ENCODE measurements around the gene MYMX. TPM values are rescaled to one million over a fixed set of nuclear protein-coding genes. Genes with fewer than 3 reads are reported as not detected.
"Not testable (repeated sequence)": the region's sequence is repeated elsewhere in the genome, so short reads cannot be mapped to it uniquely, and the experiment has no call there.

MYMX gene
- polyA plus RNA-seq, 3 donors, result not detected

GRCh38 chr6:44180406-44180805, 36.3 kb upstream of the MYMX start:
- no peaks in the 10 kb centered on the region for H3K9me3 ChIP-seq (replicated peaks in 1 of 2; ENCODE audit: control insufficient read depth in 1 of 2, insufficient read depth in 1 of 2, low read length in 2 of 2)
- peaks cover 11 to 13% of the 10 kb centered on the region in 2 donors for H3K4me1 ChIP-seq (ENCODE audit: control insufficient read depth in 1 of 2, insufficient read depth in 2 of 2, low read length in 2 of 2)
- intact Hi-C loops (cut with micrococcal nuclease), result no loop called here
- Mint-ChIP-seq H3K4me1 (peaks cover 14% of the 10 kb centered on the region), H3K27me3 (ENCODE audit: low read depth in 3 of 3) (peaks cover 5 to 9% (median 8%) of the 10 kb centered on the region in 3 donors), H3K4me3 (no peak overlapping the region), H3K36me3 (no peaks in the 10 kb centered on the region), H3K27ac (peak overlapping the region in 1 of 7 donors; percentile 51), H3K9me3 (no peaks in the 10 kb centered on the region)
- H3K4me2 ChIP-seq (replicated peaks; ENCODE audit: extremely low read depth, low read length, poor library complexity, severe bottlenecking), result no peak overlapping the region
- DNase-seq, result no peak
- H3K36me3 ChIP-seq (replicated peaks in 1 of 2; ENCODE audit: control insufficient read depth in 1 of 2, insufficient read depth in 2 of 2, low read length in 2 of 2), result no peaks in the 10 kb centered on the region
- H3K9ac ChIP-seq (ENCODE audit: insufficient read depth, low read length, poor library complexity, severe bottlenecking), result no peak overlapping the region
- no peaks in the 10 kb centered on the region for H3K27me3 ChIP-seq (ENCODE audit: control insufficient read depth in 2 of 2, insufficient read depth in 2 of 2, low read length in 2 of 2)
- WGBS (ENCODE audit: insufficient coverage), result no CpG with 5 or more reads among the region's 4 CpGs
- no peak overlapping the region for H3K27ac ChIP-seq (ENCODE audit: low read depth in 1 of 2, low read length in 2 of 2)
- no peak for TF ChIP-seq CTCF (IDR thresholded peaks at IDR 0.05)
- no peak overlapping the region for H2AFZ ChIP-seq (ENCODE audit: insufficient read depth, low read depth, low read length, poor library complexity, severe bottlenecking)
- H4K20me1 ChIP-seq (ENCODE audit: insufficient read depth, low read length), result no peaks in the 10 kb centered on the region
- no peak overlapping the region for H3K4me3 ChIP-seq (replicated peaks in 1 of 3; ENCODE audit: low read depth in 2 of 3, low read length in 3 of 3)
- no peaks in the 10 kb centered on the region for H3K79me2 ChIP-seq (ENCODE audit: insufficient read depth, low read length)

- no peak for DNase-seq
- Mint-ChIP-seq H3K36me3 (no peaks in the 10 kb centered on the region), H3K27ac (no peak overlapping the region), H3K9me3 (no peaks in the 10 kb centered on the region), H3K4me1 (peaks cover 15% of the 10 kb centered on the region), H3K27me3 (ENCODE audit: low read depth in 3 of 3) (peaks cover 5 to 9% (median 9%) of the 10 kb centered on the region in 3 donors), H3K4me3 (no peak overlapping the region)
- no peaks in the 10 kb centered on the region for H3K27me3 ChIP-seq (ENCODE audit: control insufficient read depth in 2 of 2, insufficient read depth in 2 of 2, low read length in 2 of 2)
- no peaks in the 10 kb centered on the region for H3K36me3 ChIP-seq (replicated peaks in 1 of 2; ENCODE audit: control insufficient read depth in 1 of 2, insufficient read depth in 2 of 2, low read length in 2 of 2)
- intact Hi-C loops (cut with micrococcal nuclease), result no loop called here
- 81% methylated on average over 2 of the region's 4 CpGs for WGBS (ENCODE audit: insufficient coverage)
- peaks cover 11 to 13% of the 10 kb centered on the region in 2 donors for H3K4me1 ChIP-seq (ENCODE audit: control insufficient read depth in 1 of 2, insufficient read depth in 2 of 2, low read length in 2 of 2)
- no peak overlapping the region for H3K4me3 ChIP-seq (replicated peaks in 1 of 3; ENCODE audit: low read depth in 2 of 3, low read length in 3 of 3)
- no peak overlapping the region for H3K4me2 ChIP-seq (replicated peaks; ENCODE audit: extremely low read depth, low read length, poor library complexity, severe bottlenecking)
- H4K20me1 ChIP-seq (ENCODE audit: insufficient read depth, low read length), result no peaks in the 10 kb centered on the region
- no peaks in the 10 kb centered on the region for H3K9me3 ChIP-seq (replicated peaks in 1 of 2; ENCODE audit: control insufficient read depth in 1 of 2, insufficient read depth in 1 of 2, low read length in 2 of 2)
- TF ChIP-seq CTCF (IDR thresholded peaks at IDR 0.05), result no peak
- H2AFZ ChIP-seq (ENCODE audit: insufficient read depth, low read depth, low read length, poor library complexity, severe bottlenecking), result no peak overlapping the region
- H3K9ac ChIP-seq (ENCODE audit: insufficient read depth, low read length, poor library complexity, severe bottlenecking), result no peak overlapping the region
- H3K27ac ChIP-seq (ENCODE audit: low read depth in 1 of 2, low read length in 2 of 2), result no peak overlapping the region
- no peaks in the 10 kb centered on the region for H3K79me2 ChIP-seq (ENCODE audit: insufficient read depth, low read length)
Measured at GRCh38 chr6:44180886-44181285, 35.8 kb upstream of the MYMX start.

GRCh38 chr6:44181784-44182183, 34.9 kb upstream of the MYMX start:
- H3K36me3 Mint-ChIP-seq; H3K9me3 Mint-ChIP-seq; H3K9ac ChIP-seq (ENCODE audit: insufficient read depth, low read length, poor library complexity, severe bottlenecking); H3K4me3 Mint-ChIP-seq; H3K27ac Mint-ChIP-seq; H4K20me1 ChIP-seq (ENCODE audit: insufficient read depth, low read length); H3K4me1 ChIP-seq (ENCODE audit: control insufficient read depth in 1 of 2, insufficient read depth in 2 of 2, low read length in 2 of 2); H2AFZ ChIP-seq (ENCODE audit: insufficient read depth, low read depth, low read length, poor library complexity, severe bottlenecking); DNase-seq; H3K79me2 ChIP-seq (ENCODE audit: insufficient read depth, low read length); intact Hi-C loops (cut with micrococcal nuclease); H3K36me3 ChIP-seq (replicated peaks in 1 of 2; ENCODE audit: control insufficient read depth in 1 of 2, insufficient read depth in 2 of 2, low read length in 2 of 2); H3K4me2 ChIP-seq (replicated peaks; ENCODE audit: extremely low read depth, low read length, poor library complexity, severe bottlenecking); H3K4me3 ChIP-seq (replicated peaks in 1 of 3; ENCODE audit: low read depth in 2 of 3, low read length in 3 of 3); H3K27me3 Mint-ChIP-seq (ENCODE audit: low read depth in 3 of 3); H3K27ac ChIP-seq (ENCODE audit: low read depth in 1 of 2, low read length in 2 of 2); H3K9me3 ChIP-seq (replicated peaks in 1 of 2; ENCODE audit: control insufficient read depth in 1 of 2, insufficient read depth in 1 of 2, low read length in 2 of 2); H3K27me3 ChIP-seq (ENCODE audit: control insufficient read depth in 2 of 2, insufficient read depth in 2 of 2, low read length in 2 of 2): not testable (repeated sequence)
- peaks cover 11% of the 10 kb centered on the region for H3K4me1 Mint-ChIP-seq
